Muscle layer of duodenum (tissue), 2 donors: ENCODE measurements around the gene FAM83F.

Experiments used
- H3K27ac ChIP-seq: one replicate; pipeline ENCODE4 v1.7.0; 2013; ENCODE audit warnings: mild to moderate bottlenecking, low read length
- H3K27me3 ChIP-seq: one replicate; pipeline ENCODE4 v1.7.0; 2013; ENCODE audit warnings: low read depth, mild to moderate bottlenecking, control low read depth, low read length
- H3K36me3 ChIP-seq, 2 donors: one replicate each; pipeline ENCODE4 v1.7.0; 2013; ENCODE audit warnings: low read length in 2 of 2, control low read depth in 1 of 2, mild to moderate bottlenecking in 1 of 2; ENCODE audit not compliant: insufficient read depth in 2 of 2, control insufficient read depth in 1 of 2
- H3K4me1 ChIP-seq, 2 donors: one replicate each; pipeline ENCODE4 v1.7.0; 2013; ENCODE audit warnings: low read length in 2 of 2, mild to moderate bottlenecking in 2 of 2, control low read depth in 1 of 2, moderate library complexity in 1 of 2; ENCODE audit not compliant: insufficient read depth in 2 of 2, control insufficient read depth in 1 of 2
- H3K4me3 ChIP-seq, 2 donors: one replicate each; pipeline ENCODE4 v1.7.0; 2013; ENCODE audit warnings: low read length in 2 of 2, low read depth in 1 of 2, mild to moderate bottlenecking in 1 of 2
- H3K9me3 ChIP-seq, 2 donors: one replicate each; pipeline ENCODE4 v1.7.0; 2013; ENCODE audit warnings: low read length in 2 of 2, control low read depth in 1 of 2, mild to moderate bottlenecking in 1 of 2; ENCODE audit not compliant: control insufficient read depth in 1 of 2
- donor health status: healthy.

The FAM83F gene

DNA sequence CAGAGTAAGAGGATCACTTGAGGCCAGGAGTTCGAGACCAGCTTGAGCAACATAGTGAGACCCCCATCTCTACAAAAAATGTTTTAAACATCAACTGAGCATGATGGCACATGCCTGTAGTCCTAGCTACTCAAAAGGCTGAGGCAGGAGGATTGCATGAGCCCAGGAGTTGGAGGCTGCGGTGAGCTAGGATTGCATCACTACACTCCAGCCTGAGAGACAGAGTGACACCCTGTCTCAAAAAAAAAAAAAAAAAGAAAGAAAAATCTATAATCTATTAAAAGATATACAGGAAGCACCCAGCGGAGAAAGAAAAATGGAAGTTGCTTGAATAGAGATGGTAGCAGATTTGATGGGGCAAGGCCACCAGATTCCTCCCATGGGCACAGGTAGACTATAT is 61.8 kb downstream of the FAM83F start:
- H3K9me3 ChIP-seq = no peaks in the 10 kb centered on the region
- no peak overlapping the region for H3K4me3 ChIP-seq
- no peaks in the 10 kb centered on the region for H3K36me3 ChIP-seq
- peaks cover 0 to 6% of the 10 kb centered on the region in 2 donors for H3K4me1 ChIP-seq
- H3K27me3 ChIP-seq = no peaks in the 10 kb centered on the region
- no peak overlapping the region for H3K27ac ChIP-seq

- no peaks in the 10 kb centered on the region for H3K27me3 ChIP-seq
- peaks cover 0 to 5% of the 10 kb centered on the region in 2 donors for H3K4me1 ChIP-seq
- H3K27ac ChIP-seq = no peak overlapping the region
- H3K9me3 ChIP-seq = no peaks in the 10 kb centered on the region
- no peak overlapping the region for H3K4me3 ChIP-seq
- no peaks in the 10 kb centered on the region for H3K36me3 ChIP-seq
Measured at GRCh38 chr22:40057652-40058051, 62.9 kb downstream of the FAM83F start.

DNA sequence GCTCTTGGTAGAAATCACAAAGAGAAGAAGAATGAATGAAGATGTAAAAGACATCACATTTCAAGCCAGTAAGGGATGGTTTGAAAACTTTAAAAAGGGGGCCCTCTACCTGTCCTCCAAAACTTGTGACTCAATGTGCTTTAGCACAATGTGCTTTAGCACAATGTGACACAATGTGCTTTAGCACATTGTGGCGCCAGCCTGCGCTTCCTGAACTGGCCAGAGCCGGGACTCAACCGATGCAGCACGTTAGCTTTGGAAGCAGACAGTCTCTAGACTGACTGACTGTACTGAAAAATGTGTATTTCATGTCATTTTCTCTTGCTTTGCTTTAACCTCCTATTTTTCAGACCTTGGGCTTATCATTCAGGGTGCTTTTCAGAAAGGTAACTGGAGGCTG is 63.5 kb downstream of the FAM83F start:
- Histone ChIP-seq H3K9me3 (no peaks in the 10 kb centered on the region), H3K27me3 (no peaks in the 10 kb centered on the region), H3K4me3 (no peak overlapping the region), H3K36me3 (no peaks in the 10 kb centered on the region), H3K27ac (no peak overlapping the region), H3K4me1 (peaks cover 0 to 5% of the 10 kb centered on the region in 2 donors)

GRCh38 chr22:40065981-40066380 is 71.2 kb downstream of the FAM83F start:
- no peaks in the 10 kb centered on the region for H3K9me3 ChIP-seq
- no peak overlapping the region for H3K27ac ChIP-seq
- no peak overlapping the region for H3K4me3 ChIP-seq
- no peaks in the 10 kb centered on the region for H3K27me3 ChIP-seq
- no peaks in the 10 kb centered on the region for H3K36me3 ChIP-seq
- H3K4me1 ChIP-seq = peaks cover 0 to 5% of the 10 kb centered on the region in 2 donors

DNA sequence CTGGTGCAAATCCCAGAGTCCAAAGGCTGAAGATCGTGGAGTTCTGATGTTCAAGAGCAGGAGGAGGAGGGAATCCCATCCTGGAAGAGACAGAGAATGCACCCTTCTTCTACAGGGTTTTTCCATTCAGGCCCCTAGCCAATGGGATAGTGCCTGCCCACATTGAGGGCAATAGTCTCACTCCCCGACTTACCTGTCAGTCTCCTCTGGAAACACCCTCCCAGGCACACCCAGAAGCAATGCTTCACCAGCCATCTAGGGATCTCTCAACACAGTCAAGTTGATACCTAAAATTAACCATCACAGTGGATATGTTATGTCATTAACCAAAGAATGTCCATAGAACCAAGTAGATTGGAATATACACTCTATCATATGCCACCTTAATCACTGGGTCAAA is 72.9 kb downstream of the FAM83F start:
- H3K27me3 ChIP-seq = no peaks in the 10 kb centered on the region
- no peaks in the 10 kb centered on the region for H3K9me3 ChIP-seq
- no peak overlapping the region for H3K4me3 ChIP-seq
- H3K4me1 ChIP-seq = peaks cover 0 to 9% of the 10 kb centered on the region in 2 donors
- H3K27ac ChIP-seq = no peak overlapping the region
- no peaks in the 10 kb centered on the region for H3K36me3 ChIP-seq

DNA sequence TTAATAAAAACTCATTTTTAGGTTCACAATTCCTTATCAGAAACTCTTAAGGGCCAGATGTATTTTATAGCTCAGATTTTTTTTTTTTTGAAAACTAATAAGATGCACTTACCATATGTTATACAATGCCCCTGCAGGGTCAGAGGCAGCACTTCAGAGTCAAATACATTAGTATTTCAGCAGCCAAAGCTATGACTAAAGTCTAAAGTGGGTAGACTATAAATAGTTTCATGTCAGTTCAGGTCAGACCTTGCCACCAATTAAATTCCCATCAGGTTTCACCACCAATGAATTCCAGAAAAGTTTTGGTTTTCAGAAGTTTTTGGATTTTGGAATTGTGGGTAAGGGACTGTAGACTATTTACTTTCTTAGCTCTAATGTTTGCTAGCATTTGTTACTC is 75.9 kb downstream of the FAM83F start:
- peaks cover 0 to 9% of the 10 kb centered on the region in 2 donors for H3K4me1 ChIP-seq
- no peak overlapping the region for H3K4me3 ChIP-seq
- H3K36me3 ChIP-seq = no peaks in the 10 kb centered on the region
- no peaks in the 10 kb centered on the region for H3K27me3 ChIP-seq
- H3K9me3 ChIP-seq = no peaks in the 10 kb centered on the region
- no peak overlapping the region for H3K27ac ChIP-seq

DNA sequence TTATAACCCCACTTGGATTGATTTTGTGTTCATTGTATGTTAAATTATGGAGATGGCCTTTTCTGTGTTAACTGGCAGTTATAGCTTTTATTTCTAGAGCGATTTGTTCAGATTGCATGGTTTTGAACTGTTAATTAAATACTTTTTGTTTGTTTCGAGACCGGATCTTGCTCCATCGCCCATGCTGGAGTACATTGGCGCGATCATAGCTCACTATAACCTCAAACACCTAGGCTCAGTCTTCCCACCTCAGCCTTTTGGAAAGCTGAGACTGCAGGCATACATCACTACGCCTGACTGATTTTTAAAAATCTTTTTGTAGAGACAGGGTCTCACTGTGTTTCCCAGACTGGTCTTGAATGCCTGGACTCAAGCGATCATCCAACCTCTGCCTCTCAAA is 77.0 kb downstream of the FAM83F start:
- no peaks in the 10 kb centered on the region for H3K36me3 ChIP-seq
- peaks cover 0 to 13% of the 10 kb centered on the region in 2 donors for H3K4me1 ChIP-seq
- no peaks in the 10 kb centered on the region for H3K27me3 ChIP-seq
- H3K4me3 ChIP-seq = no peak overlapping the region
- H3K27ac ChIP-seq = no peak overlapping the region
- H3K9me3 ChIP-seq = no peaks in the 10 kb centered on the region

DNA sequence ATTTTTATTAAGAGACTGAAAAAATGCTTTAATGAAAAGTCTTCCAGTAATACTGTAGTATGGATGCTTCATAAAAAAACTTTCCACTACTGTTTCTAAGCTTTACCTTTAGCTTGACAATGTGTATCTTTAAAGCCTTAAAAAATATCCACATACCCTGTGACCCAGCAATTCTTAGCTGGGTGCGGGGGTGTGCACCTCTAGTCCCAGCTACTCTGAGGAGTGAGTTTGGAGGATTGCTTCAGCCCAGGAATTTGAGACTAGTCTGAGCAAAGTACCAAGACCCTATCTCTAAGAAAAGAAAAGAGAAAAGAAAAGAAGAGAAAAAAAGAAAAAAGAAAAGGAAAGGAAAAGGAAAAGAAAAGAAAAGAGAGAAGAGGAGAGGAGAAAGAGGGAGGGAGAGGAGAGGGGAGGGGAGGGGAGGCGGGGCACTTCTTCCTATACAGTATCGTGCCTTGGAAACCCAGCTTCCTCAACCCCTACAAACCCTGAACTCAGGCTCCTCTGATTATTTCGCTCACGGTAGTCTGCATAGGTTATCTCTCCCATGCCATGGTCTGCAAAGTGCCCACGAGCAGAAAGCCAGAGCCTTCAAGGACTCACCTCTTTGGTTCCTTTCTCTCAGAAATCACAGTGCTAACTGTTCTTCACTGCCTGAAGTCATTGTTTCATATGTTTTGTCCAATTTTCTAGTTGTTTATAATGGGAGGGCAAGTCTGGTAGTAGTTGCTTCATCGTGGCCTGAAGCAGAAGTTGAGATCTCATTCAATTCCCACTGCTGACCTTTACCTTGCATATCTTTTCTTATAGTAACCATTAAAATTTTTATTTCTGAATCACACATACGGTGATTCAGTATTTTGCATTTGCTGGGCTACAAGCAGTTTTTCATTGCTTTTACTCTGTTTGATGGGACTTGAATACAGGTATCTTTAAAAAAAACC is 82.2 kb downstream of the FAM83F start:
- peaks cover 0 to 10% of the 10 kb centered on the region in 2 donors for H3K4me1 ChIP-seq
- H3K36me3 ChIP-seq = no peaks in the 10 kb centered on the region
- no peaks in the 10 kb centered on the region for H3K27me3 ChIP-seq
- H3K9me3 ChIP-seq = no peaks in the 10 kb centered on the region
- H3K4me3 ChIP-seq = no peak overlapping the region
- H3K27ac ChIP-seq = no peak overlapping the region

DNA sequence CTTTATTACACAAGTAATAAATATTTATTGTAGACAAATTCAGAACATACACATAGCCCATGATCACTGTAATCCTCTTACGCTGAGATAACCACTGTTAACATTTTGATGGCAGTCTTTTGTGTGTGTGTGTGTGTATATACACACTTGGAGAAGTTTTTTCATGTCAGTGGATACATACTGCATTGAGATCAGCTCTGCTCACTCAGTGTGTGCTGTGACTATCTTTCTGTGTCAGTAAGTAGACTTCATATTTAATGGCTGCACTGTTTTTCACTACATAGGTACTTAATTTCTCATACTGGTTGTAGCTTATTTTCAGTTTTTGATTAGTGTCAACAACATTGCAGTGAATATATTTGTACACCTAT is 82.9 kb downstream of the FAM83F start:
- Histone ChIP-seq H3K4me3 (no peak overlapping the region), H3K36me3 (no peaks in the 10 kb centered on the region), H3K9me3 (no peaks in the 10 kb centered on the region), H3K4me1 (peaks cover 0 to 10% of the 10 kb centered on the region in 2 donors), H3K27ac (no peak overlapping the region), H3K27me3 (no peaks in the 10 kb centered on the region)

- H3K9me3 ChIP-seq = no peaks in the 10 kb centered on the region
- no peaks in the 10 kb centered on the region for H3K36me3 ChIP-seq
- no peak overlapping the region for H3K4me3 ChIP-seq
- no peaks in the 10 kb centered on the region for H3K27me3 ChIP-seq
- H3K27ac ChIP-seq = no peak overlapping the region
- H3K4me1 ChIP-seq = peaks cover 0 to 16% of the 10 kb centered on the region in 2 donors
Measured at GRCh38 chr22:40081662-40082061, 86.9 kb downstream of the FAM83F start.

GRCh38 chr22:40082184-40082583 is 87.4 kb downstream of the FAM83F start:
- H3K9me3 ChIP-seq = no peaks in the 10 kb centered on the region
- H3K27ac ChIP-seq = no peak overlapping the region
- no peaks in the 10 kb centered on the region for H3K27me3 ChIP-seq
- H3K4me3 ChIP-seq = no peak overlapping the region
- H3K4me1 ChIP-seq = peaks cover 0 to 11% of the 10 kb centered on the region in 2 donors
- H3K36me3 ChIP-seq = no peaks in the 10 kb centered on the region

DNA sequence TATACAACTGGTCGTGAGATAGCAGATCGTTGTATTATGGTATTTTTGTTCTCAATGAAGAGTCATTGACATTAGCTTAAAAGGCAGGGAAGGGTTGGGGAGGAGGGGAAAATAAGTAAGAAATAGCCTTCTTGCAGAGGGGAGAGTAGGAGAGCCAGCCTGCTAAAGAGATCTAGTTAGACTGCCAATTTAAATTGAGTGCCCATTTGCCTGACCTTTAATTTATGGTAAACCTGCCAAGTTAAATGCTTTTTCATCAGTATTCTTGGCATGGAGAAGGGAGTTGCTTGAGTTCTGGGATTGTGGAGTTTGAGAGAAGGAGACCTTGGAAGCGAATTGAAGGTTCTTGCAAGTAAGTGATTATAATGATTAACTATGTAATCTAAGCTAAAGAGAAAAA is 89.0 kb downstream of the FAM83F start:
- no peaks in the 10 kb centered on the region for H3K9me3 ChIP-seq
- no peaks in the 10 kb centered on the region for H3K36me3 ChIP-seq
- peaks cover 0 to 9% of the 10 kb centered on the region in 2 donors for H3K4me1 ChIP-seq
- no peak overlapping the region for H3K4me3 ChIP-seq
- no peak overlapping the region for H3K27ac ChIP-seq
- no peaks in the 10 kb centered on the region for H3K27me3 ChIP-seq
